H1 (cell line): ENCODE data around the gene ATF7IP2. TPM values are rescaled to one million over a fixed set of nuclear protein-coding genes. Genes with fewer than 3 reads are reported as not detected.
"Not testable (repeated sequence)": the region's sequence is repeated elsewhere in the genome, so short reads cannot be mapped to it uniquely, and the experiment has no call there.

Source experiments
- CTCF ChIA-PET: fragments of 300-600 bp; sonication (Branson Sonifier 250); formaldehyde crosslinking; loops from one replicate; lab custom pipeline; 2021; ENCODE audit not compliant: partially characterized antibody; lab: Charles Lee
- POLR2A ChIA-PET: fragments of 300-600 bp; sonication (Branson Sonifier 250); formaldehyde crosslinking; loops from one replicate; lab custom pipeline; 2021; ENCODE audit warnings: inconsistent platforms; ENCODE audit not compliant: partially characterized antibody; lab: Charles Lee
- DNase-seq, 2 experiments: peaks; one replicate each; pipeline versions ENCODE4 v3.0.0 to v3.0.0-alpha.2; 2010 to 2022; ENCODE audit warnings: low spot score in 2 of 2, low read depth in 1 of 2, mixed read lengths in 1 of 2
- FAIRE-seq: peaks from 2 replicates; lab custom pipeline; 2011; peaks lifted over from hg19 to GRCh38; lab: Jason Lieb, UNC
- H2AFZ ChIP-seq: 2 replicates; pipeline ENCODE4 v1.8.1; 2012; ENCODE audit warnings: low read length, inconsistent platforms
- H2AK5ac ChIP-seq: 2 replicates; pipeline ENCODE4 v1.6.1; 2013; ENCODE audit warnings: low read depth, low read length
- H2BK120ac ChIP-seq: replicated peaks from 2 replicates; pipeline ENCODE3; 2013; ENCODE audit warnings: low read depth, low read length, inconsistent platforms
- H2BK12ac ChIP-seq: 2 replicates; pipeline ENCODE4 v1.6.1; 2013; ENCODE audit warnings: low read depth, low read length
- H2BK15ac ChIP-seq: 2 replicates; pipeline ENCODE4 v1.6.1; 2013; ENCODE audit warnings: low read length
- H2BK20ac ChIP-seq: 2 replicates; pipeline ENCODE4 v1.6.1; 2013; ENCODE audit warnings: low read length
- H2BK5ac ChIP-seq: 2 replicates; pipeline ENCODE4 v1.6.1; 2013; ENCODE audit warnings: low read depth, low read length
- H3K14ac ChIP-seq: 2 replicates; pipeline ENCODE4 v1.6.1; 2013; ENCODE audit warnings: inconsistent platforms; ENCODE audit not compliant: insufficient read length
- H3K18ac ChIP-seq: 2 replicates; pipeline ENCODE4 v1.6.1; 2013; ENCODE audit warnings: low read length; ENCODE audit errors: extremely low read depth
- H3K23ac ChIP-seq: 2 replicates; pipeline ENCODE4 v1.6.1; 2013; ENCODE audit warnings: inconsistent platforms; ENCODE audit not compliant: insufficient read length
- H3K23me2 ChIP-seq: 2 replicates; pipeline ENCODE4 v1.6.1; 2013; ENCODE audit warnings: low read depth, low read length
- H3K27ac ChIP-seq: 2 replicates; pipeline ENCODE4 v1.6.1; 2011; ENCODE audit warnings: low read depth, low read length, inconsistent platforms
- H3K27me3 ChIP-seq, 4 experiments: replicated peaks in 1 of 4; 1 replicate in 1 of 4; 2 replicates in 3 of 4; pipeline versions ENCODE4 v1.6.1 to v1.8.1; 2011 to 2013; ENCODE audit warnings: low read length in 3 of 4, mild to moderate bottlenecking in 3 of 4, inconsistent platforms in 2 of 4, mixed read lengths in 2 of 4, moderate library complexity in 1 of 4; ENCODE audit not compliant: control insufficient read depth in 3 of 4, insufficient read depth in 3 of 4; ENCODE audit errors: extremely low read depth in 1 of 4
- H3K36me3 ChIP-seq, 4 experiments: 2 replicates each; pipeline versions ENCODE4 v1.6.1 to v1.8.1; 2011 to 2013; ENCODE audit warnings: mild to moderate bottlenecking in 4 of 4, low read length in 3 of 4, moderate library complexity in 2 of 4, control low read depth in 1 of 4, inconsistent platforms in 1 of 4; ENCODE audit not compliant: insufficient read depth in 4 of 4, control insufficient read depth in 2 of 4
- H3K4ac ChIP-seq: replicated peaks from 2 replicates; pipeline ENCODE3; 2013; ENCODE audit warnings: low read length, low read depth, mixed read lengths, inconsistent platforms; ENCODE audit not compliant: insufficient read length
- H3K4me1 ChIP-seq, 4 experiments: replicated peaks in 1 of 4; 1 replicate in 1 of 4; 2 replicates in 3 of 4; pipeline versions ENCODE4 v1.6.1 to v1.8.1; 2011 to 2013; ENCODE audit warnings: low read length in 3 of 4, inconsistent platforms in 2 of 4, mixed read lengths in 1 of 4; ENCODE audit not compliant: insufficient read depth in 4 of 4, control insufficient read depth in 3 of 4
- H3K4me2 ChIP-seq, 2 experiments: 2 replicates each; pipeline versions ENCODE4 v1.6.1 to v1.8.1; 2011 to 2013; ENCODE audit warnings: low read depth in 2 of 2, low read length in 2 of 2, control low read depth in 1 of 2, inconsistent platforms in 1 of 2, mild to moderate bottlenecking in 1 of 2; ENCODE audit not compliant: insufficient read depth in 1 of 2
- H3K4me3 ChIP-seq, 4 experiments: fragments of 200-600, 300-600 bp in 1 of 4; sonication (generic), shearing (Covaris generic), sonication (Bioruptor Twin) in 1 of 4; 2 replicates each; pipeline versions ENCODE4 v1.5.1 to v1.8.1; 2011 to 2016; ENCODE audit warnings: low read length in 4 of 4, low read depth in 3 of 4, control low read depth in 2 of 4, inconsistent platforms in 2 of 4, mild to moderate bottlenecking in 2 of 4, mixed read lengths in 1 of 4, moderate library complexity in 1 of 4; ENCODE audit not compliant: insufficient read depth in 2 of 4; ENCODE audit errors: extremely low read depth in 1 of 4
- H3K56ac ChIP-seq: replicated peaks from 2 replicates; pipeline ENCODE3; 2013; ENCODE audit warnings: low read depth, mild to moderate bottlenecking, mixed read lengths, low read length, inconsistent platforms; ENCODE audit not compliant: insufficient read length
- H3K79me1 ChIP-seq: 2 replicates; pipeline ENCODE4 v1.6.1; 2013; ENCODE audit warnings: low read depth, low read length, control low read depth
- H3K79me2 ChIP-seq, 2 experiments: 2 replicates each; pipeline versions ENCODE4 v1.6.1 to v1.8.1; 2012 to 2013; ENCODE audit warnings: low read length in 2 of 2, mild to moderate bottlenecking in 2 of 2, inconsistent platforms in 1 of 2; ENCODE audit not compliant: insufficient read depth in 2 of 2, control insufficient read depth in 1 of 2
- H3K9ac ChIP-seq, 4 experiments: replicated peaks in 1 of 4; 1 replicate in 1 of 4; 2 replicates in 3 of 4; pipeline versions ENCODE4 v1.6.1 to v1.8.1; 2011 to 2013; ENCODE audit warnings: low read depth in 3 of 4, low read length in 3 of 4, control low read depth in 2 of 4, mild to moderate bottlenecking in 2 of 4, moderate library complexity in 2 of 4, inconsistent platforms in 1 of 4; ENCODE audit errors: extremely low read depth in 1 of 4
- H3K9me3 ChIP-seq, 2 experiments: 2 replicates each; pipeline versions ENCODE4 v1.6.1 to v1.8.1; 2012 to 2013; ENCODE audit warnings: mild to moderate bottlenecking in 2 of 2, moderate library complexity in 2 of 2, control low read depth in 1 of 2, inconsistent platforms in 1 of 2, low read depth in 1 of 2, low read length in 1 of 2, mixed read lengths in 1 of 2; ENCODE audit not compliant: insufficient read depth in 2 of 2
- H4K20me1 ChIP-seq, 2 experiments: replicated peaks in 1 of 2; 2 replicates each; pipeline versions ENCODE3 to v1.8.1; 2011 to 2013; ENCODE audit warnings: inconsistent platforms in 2 of 2, low read length in 2 of 2, mild to moderate bottlenecking in 1 of 2; ENCODE audit not compliant: insufficient read depth in 2 of 2, control insufficient read depth in 1 of 2
- H4K5ac ChIP-seq: 2 replicates; pipeline ENCODE4 v1.6.1; 2013; ENCODE audit warnings: low read length, low read depth, mixed read lengths, inconsistent platforms; ENCODE audit not compliant: insufficient read length
- H4K8ac ChIP-seq: 2 replicates; pipeline ENCODE4 v1.8.0; 2013; ENCODE audit warnings: mild to moderate bottlenecking, moderate library complexity, low read length, inconsistent platforms; ENCODE audit not compliant: insufficient read depth; ENCODE audit errors: extremely low read depth
- H4K91ac ChIP-seq: replicated peaks from 2 replicates; pipeline ENCODE3; 2013; ENCODE audit warnings: low read length, mixed read lengths, inconsistent platforms; ENCODE audit not compliant: insufficient read length
- WGBS, 2 experiments: shearing (Covaris generic) in 1 of 2; methylation state at CpG; one replicate each; pipeline versions ENCODE4 v1.1.6 to v1.1.7; 2013 to 2015; ENCODE audit warnings: low lambda C conversion rate in 2 of 2, mixed read lengths in 2 of 2, inconsistent platforms in 1 of 2, low coverage in 1 of 2, missing lambda C conversion rate in 1 of 2; ENCODE audit not compliant: insufficient replicate concordance in 2 of 2, insufficient coverage in 1 of 2, insufficient read length in 1 of 2; ENCODE audit errors: extremely low coverage in 1 of 2, missing lambda C conversion rate in 1 of 2; 5-methylcytosine and 5-hydroxymethylcytosine counted together
- polyA plus RNA-seq, 7 experiments: library from polyadenylated mRNA; depleted of rRNA in 3 of 7; stranded (reverse) in 5 of 7; unstranded in 2 of 7; fragments of >200 nt in 5 of 7; fragments of 200-250 nt in 2 of 7; gene quantifications; 1 replicate in 5 of 7; 2 replicates in 1 of 7; 4 replicates in 1 of 7; pipeline versions ENCODE4 v1.2.1 to v1.2.3, GENCODE V29; 2011 to 2013; ENCODE audit warnings: missing spikeins in 2 of 7, mixed read lengths in 2 of 7
- total RNA-seq: library from RNA; stranded (reverse); fragmentation: NEBNext Ultra II Directional; extraction: Animal tissue kit (Norgen Biotek cat#: 25700); gene quantifications from 2 replicates; pipeline ENCODE4 v1.2.1, GENCODE V29; 2021

The ATF7IP2 gene
- total and polyA plus RNA-seq, 2 of the 8 experiments (the other 6 are each of a cell fraction or from before 2014, with no cell fraction given): 28.7 to 32.8 TPM

DNA sequence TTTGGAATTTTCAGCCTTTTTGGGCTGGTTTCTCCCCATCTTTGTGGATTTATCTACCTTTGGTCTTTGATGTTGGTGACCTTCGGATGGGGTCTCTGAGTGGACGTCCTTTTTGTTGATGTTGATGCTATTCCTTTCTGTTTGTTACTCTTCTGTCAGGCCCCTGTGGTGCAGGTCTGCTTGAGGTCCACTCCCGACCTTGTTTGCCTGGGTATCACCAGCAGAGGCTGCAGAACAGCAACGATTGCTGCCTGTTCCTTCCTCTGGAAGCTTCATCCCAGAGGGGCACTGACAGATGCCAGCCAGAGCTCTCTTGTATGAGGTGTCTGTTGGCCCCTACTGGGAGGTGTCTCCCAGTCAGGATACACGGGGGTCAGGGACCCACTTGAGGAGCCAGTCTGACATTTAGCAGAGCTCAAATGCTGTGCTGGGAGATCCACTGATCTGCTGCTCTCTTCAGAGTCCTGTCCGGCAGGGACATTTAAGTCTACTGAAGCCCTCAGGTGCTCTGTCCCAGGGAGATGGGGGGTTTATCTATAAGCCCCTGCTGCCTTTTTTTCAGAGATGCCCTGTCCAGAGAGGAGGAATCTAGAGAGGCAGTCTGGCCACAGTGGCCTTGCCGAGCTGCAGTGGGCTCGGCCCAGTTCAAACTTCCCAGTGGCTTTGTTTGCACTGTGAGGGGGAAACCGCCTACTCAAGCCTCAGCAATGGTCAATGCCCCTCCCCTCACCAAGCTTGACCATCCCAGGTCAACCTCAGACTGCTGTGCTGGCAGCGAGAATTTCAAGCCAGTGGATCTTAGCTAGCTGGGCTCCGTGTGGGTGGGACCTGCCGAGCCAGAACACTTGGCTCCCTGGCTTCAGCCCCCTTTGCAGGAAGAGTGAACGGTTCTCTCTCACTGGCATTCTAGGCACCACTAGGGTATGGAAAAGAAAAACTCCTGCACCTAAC is 66.6 kb downstream of the ATF7IP2 start:
- not testable (repeated sequence) for H2BK20ac ChIP-seq, H3K4me1 ChIP-seq, H3K9me3 ChIP-seq, H2BK120ac ChIP-seq, H3K9ac ChIP-seq, DNase-seq, H3K4me2 ChIP-seq, H3K36me3 ChIP-seq, H3K79me2 ChIP-seq, H3K18ac ChIP-seq, H3K14ac ChIP-seq, H2BK15ac ChIP-seq, H4K91ac ChIP-seq, H3K56ac ChIP-seq, H3K4me3 ChIP-seq, H2AK5ac ChIP-seq, H3K4ac ChIP-seq, H3K27me3 ChIP-seq, H2AFZ ChIP-seq, H4K5ac ChIP-seq, H3K23ac ChIP-seq, H2BK12ac ChIP-seq, H3K79me1 ChIP-seq, FAIRE-seq, H2BK5ac ChIP-seq, H3K27ac ChIP-seq, H3K23me2 ChIP-seq, H4K20me1 ChIP-seq
- ChIA-PET CTCF (interaction anchor here (0.8 to 1.4 kb wide), 3 partner anchors 25 to 53 kb away, joined by 3 to 4 read pairs (median 3); no protein-coding TSS in a partner anchor), POLR2A (interaction anchor here (0.6 kb wide), 1 partner anchor 211 kb away, joined by 4 read pairs; no protein-coding TSS in a partner anchor)
- 0 out of 2 replicates have a peak overlapping the region, but pooled peaks have one; percentile 14 for H4K8ac ChIP-seq
- 93% methylated on average over 12 of the region's 13 CpGs; no CpG with 5 or more reads in 1 of the 2 experiments for WGBS, 2 experiments
